ENCODE measurements around the gene SLC17A9.

SLC17A9 gene

GRCh38 chr20:63005365-63005861 is 52.9 kb downstream of the SLC17A9 start:
- no peak for DNase-seq (ENCODE audit: low read depth)

- no peak for DNase-seq (ENCODE audit: low read depth)
Measured at GRCh38 chr20:63005862-63006539, 53.5 kb downstream of the SLC17A9 start.

- DNase-seq (ENCODE audit: low read depth) = no peak
Measured at GRCh38 chr20:63006540-63007359, 54.2 kb downstream of the SLC17A9 start, which contains the start of gene BHLHE23. TSS of gene BHLHE23 (minus strand) at chr20:63006964. CDS start at chr20:63006774, 190 bp downstream.

GRCh38 chr20:63007360-63007645 is 54.8 kb downstream of the SLC17A9 start:
- DNase-seq (ENCODE audit: low read depth) = no peak

GRCh38 chr20:63007646-63008488 is 55.4 kb downstream of the SLC17A9 start:
- DNase-seq (ENCODE audit: low read depth) = no peak

- DNase-seq (ENCODE audit: low read depth) = no peak
Measured at GRCh38 chr20:63008541-63009044, 56.1 kb downstream of the SLC17A9 start.

- peak; percentile 66 for DNase-seq (ENCODE audit: low read depth)
Measured at GRCh38 chr20:63009045-63009961, 56.8 kb downstream of the SLC17A9 start.

- DNase-seq (ENCODE audit: low read depth) = peak; percentile 62
Measured at GRCh38 chr20:63009988-63010769, 57.7 kb downstream of the SLC17A9 start.

GRCh38 chr20:63011798-63012197 is 59.3 kb downstream of the SLC17A9 start:
- DNase-seq (ENCODE audit: low read depth) = no peak

- no peak for DNase-seq (ENCODE audit: low read depth)
Measured at GRCh38 chr20:63013207-63013606, 60.7 kb downstream of the SLC17A9 start.

GRCh38 chr20:63014287-63014686 is 61.8 kb downstream of the SLC17A9 start:
- DNase-seq (ENCODE audit: low read depth) = no peak

GRCh38 chr20:63014710-63015109 is 62.2 kb downstream of the SLC17A9 start:
- no peak for DNase-seq (ENCODE audit: low read depth)

- no peak for DNase-seq (ENCODE audit: low read depth)
Measured at GRCh38 chr20:63015147-63015661, 62.7 kb downstream of the SLC17A9 start.

- DNase-seq (ENCODE audit: low read depth) = no peak
Measured at GRCh38 chr20:63015662-63016361, 63.3 kb downstream of the SLC17A9 start.

GRCh38 chr20:63016514-63017075 is 64.1 kb downstream of the SLC17A9 start:
- no peak for DNase-seq (ENCODE audit: low read depth)

- no peak for DNase-seq (ENCODE audit: low read depth)
Measured at GRCh38 chr20:63017076-63017825, 64.7 kb downstream of the SLC17A9 start.

- DNase-seq (ENCODE audit: low read depth) = no peak
Measured at GRCh38 chr20:63017826-63018411, 65.4 kb downstream of the SLC17A9 start.
